GM18517 (cell line): ENCODE results near the gene KNOP1.

Source experiments
- ATAC-seq: cut with Tn5 transposase; IDR thresholded peaks from one replicate; pipeline ENCODE4 v1.9.1; 2021; ENCODE audit warnings: mild to moderate bottlenecking, moderate library complexity; ENCODE audit not compliant: unreplicated experiment

Gene KNOP1

GRCh38 chr16:19717741-19718623 lies at the start of gene KNOP1, which contains the start of gene IQCK:
KNOP1 (minus strand) TSS chr16:19718227; CDS start chr16:19715035, 3,192 bp downstream.
IQCK (plus strand) TSS chr16:19718271; CDS start chr16:19718307, 36 bp downstream.
- peak; percentile 87 for ATAC-seq

DNA sequence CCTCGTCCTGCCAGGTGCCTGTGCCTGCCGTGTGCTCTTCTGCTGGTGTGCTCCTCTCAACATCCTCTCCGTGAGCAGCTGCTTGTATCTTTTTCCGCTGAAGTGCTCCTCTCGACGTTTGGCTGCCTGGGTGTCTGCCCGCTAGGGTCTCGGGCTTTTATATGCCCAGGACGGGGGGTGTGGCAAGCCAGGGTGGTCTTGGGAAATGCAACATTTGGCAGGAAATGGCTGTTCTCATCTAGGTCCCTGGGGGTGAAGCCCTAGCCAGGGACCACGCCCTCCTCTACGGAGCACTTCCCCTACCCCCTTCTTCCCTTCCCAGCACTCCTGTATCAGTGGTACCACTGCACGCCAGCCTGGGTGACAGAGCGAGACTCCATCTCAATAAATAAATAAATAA lies 49.5 kb upstream of the KNOP1 start:
- no peak for ATAC-seq

GRCh38 chr16:19766988-19767387 lies 49.0 kb upstream of the KNOP1 start:
- no peak for ATAC-seq

- ATAC-seq: no peak
Observed at GRCh38 chr16:19766554-19766884, 48.5 kb upstream of the KNOP1 start.

DNA sequence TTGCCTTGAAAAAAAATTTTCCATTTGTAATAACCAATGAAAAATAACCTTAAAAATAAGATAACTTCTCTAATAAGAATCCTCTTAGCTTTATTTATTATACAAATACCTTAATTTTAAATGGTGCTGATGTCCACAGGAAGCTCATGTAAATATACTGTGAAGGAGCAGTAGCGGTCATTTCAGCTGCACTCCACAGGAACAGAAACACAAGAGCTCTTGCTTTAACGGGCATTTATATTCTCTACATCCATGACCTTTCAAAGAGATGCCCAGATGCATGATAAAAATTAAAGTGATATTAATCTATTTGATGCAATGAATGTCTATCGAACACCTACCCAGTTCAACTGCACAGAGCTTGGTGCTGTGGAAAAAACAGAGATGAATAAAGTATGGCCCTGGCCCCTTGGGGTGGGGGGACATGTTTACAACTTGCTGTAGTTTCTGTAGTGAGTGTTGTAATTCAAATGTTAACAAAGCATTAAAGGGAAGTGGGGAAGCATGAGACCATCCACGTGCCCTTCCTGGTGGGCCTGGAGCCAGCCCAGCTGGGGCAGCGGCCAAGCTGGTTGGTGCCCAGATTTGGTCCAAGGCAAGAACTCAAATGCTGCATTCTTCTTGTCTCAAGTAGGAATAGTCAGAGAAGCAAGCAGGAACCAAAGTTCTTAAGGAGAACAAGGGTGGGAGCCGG lies 48.0 kb upstream of the KNOP1 start:
- no peak for ATAC-seq

DNA sequence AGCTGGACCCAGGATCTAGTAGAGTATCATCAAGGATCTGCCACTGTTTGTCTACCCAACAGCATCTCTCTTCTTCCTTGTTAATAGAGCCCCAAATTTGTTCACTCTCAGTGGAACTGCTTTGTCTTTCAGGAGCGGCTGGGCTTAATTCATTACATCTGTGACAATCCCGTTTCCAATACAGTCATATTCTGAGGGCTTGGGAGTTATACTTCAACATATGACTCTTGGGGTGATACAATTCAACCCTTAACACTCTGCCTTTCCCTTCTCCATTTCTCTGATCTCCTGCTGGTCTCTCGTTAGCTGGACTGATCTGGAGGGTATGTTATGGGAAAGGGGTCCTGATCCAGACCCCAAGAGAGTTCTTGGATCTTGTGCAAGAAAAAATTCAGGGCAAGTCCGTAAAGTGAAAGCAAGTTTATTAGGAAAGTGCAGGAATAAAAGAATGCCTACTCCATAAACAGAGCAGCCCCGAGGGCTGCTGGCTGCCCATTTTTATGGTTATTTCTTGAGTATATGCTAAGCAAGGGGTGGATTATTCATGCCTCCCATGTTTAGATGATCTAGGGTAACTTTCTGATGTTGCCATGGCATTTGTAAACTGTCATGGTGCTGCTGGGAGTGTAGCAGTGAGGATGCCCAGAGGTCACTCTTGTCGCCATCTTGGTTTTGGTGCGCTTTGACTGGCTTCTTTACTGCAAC lies 42.5 kb upstream of the KNOP1 start:
- no peak for ATAC-seq

- no peak for ATAC-seq
Observed at GRCh38 chr16:19757762-19758595, 40.0 kb upstream of the KNOP1 start.

- no peak for ATAC-seq
Observed at GRCh38 chr16:19757026-19757425, 39.0 kb upstream of the KNOP1 start.

DNA sequence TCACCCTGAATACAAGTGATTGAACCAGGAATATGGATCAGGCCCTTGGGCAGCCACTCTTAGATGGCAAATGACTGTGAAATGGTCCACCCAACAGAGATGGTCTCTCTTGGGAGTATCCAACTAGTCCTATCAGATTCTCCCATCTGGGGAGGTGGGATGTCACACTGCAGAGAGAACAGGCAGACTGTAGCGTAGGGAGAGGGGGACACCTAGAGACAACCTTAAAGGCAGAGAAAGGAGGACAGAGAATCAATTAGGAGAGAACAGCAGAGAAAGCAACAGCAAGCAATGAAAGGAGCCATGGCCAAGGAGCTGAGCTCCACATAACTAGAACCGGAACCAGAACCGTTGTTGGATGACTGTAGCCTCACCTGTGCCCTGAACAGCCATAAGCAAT lies 37.2 kb upstream of the KNOP1 start:
- ATAC-seq: no peak

GRCh38 chr16:19754644-19755036 lies 36.6 kb upstream of the KNOP1 start:
- ATAC-seq: no peak

- ATAC-seq: no peak
Observed at GRCh38 chr16:19753815-19754643, 36.0 kb upstream of the KNOP1 start.

DNA sequence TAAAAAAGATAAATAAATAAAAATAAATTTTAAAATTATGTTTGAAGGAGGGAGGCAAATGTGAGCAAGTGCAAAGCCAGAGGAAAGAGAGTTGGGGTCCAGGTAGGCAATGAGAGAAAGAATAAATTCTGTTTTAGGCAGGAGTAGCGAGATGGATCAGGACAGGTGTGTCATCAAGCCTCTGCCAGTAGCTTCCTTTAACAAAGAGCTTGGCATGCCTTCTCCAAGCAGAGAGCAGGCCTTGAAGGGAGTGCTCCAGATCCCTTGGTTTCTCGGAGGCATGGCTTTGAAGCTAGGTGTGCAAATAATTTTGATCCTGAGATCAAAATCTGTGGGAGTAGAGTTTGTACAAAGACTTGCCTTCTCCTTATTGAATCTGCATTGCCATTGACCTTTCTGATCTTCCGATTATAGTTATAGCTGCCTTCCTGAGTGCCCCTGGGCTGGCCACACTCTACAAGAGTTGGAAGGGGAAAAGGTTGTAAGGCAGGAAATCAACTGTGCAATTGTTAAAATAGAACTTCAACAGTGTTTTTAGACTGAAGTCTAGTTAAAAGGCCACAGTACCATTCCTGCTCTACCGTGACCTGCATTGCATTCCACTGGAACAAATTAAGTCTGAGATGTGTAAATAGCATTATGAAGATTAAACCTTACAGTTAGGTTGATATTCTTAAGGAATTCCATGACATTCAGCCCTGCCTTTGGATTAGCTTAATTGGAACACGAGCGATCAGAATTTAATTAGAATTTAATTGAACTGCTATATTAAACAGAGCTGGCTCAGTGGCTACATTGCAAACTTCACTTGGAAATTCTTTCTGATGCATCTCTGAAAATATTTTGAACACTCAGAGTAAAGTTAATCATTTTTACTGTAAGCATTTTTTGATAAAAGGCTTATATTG lies 33.7 kb upstream of the KNOP1 start:
- ATAC-seq: no peak

- ATAC-seq: no peak
Observed at GRCh38 chr16:19749571-19750080, 31.6 kb upstream of the KNOP1 start.

- no peak for ATAC-seq
Observed at GRCh38 chr16:19748389-19749168, 30.6 kb upstream of the KNOP1 start.

DNA sequence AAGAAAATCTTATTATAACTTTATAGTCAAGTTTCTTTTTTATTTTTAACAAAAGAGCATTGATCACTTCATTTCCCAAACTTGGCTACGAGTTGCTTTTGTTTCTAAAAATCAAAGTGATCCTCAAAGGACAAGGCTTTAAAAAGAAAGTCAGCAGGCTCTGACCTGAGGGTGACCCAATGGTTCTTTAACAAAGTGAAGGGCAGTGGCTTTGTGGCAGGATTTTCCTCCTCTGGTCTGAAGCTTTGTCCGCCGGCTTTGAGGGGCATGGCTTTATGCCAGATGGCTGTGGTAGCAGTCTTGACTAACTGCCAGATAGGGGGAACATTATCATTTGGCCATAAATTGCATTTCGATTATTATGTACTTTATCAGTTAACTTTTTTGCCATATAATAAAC lies 28.5 kb upstream of the KNOP1 start:
- ATAC-seq: no peak

DNA sequence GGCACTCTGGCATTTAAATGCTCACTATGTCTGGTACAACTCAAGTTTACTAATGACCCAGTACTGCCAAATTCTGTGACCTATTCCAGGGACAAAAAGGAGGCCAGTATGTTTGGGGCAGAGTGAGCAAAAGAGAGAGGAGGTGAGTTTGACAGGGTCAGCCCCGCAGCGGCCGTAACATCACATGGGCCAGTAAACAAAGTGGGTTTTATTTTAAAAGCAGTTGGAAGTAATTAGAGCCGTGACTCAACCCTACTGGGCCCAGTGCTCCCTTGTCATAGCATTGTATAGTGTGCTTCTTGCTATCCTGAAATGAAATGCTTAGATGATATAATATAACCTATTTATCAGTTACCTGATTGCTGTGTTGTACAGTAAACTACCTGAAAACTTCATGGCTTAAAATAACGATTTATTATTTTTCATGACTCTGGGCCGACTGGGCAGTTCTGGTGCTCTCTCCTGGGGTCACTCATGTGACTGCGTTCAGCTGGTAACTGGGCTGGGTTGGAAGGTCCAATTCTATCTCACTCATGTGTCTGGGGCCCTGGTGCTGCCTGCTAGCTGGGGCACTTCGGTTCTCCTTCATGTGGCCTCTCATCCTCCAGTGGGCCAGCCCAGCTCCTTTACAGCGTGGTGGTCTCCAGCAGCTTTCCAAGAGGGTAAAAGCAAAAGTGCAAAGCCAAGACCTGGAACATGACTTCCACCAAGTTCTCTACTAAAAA lies 27.4 kb upstream of the KNOP1 start:
- no peak for ATAC-seq

DNA sequence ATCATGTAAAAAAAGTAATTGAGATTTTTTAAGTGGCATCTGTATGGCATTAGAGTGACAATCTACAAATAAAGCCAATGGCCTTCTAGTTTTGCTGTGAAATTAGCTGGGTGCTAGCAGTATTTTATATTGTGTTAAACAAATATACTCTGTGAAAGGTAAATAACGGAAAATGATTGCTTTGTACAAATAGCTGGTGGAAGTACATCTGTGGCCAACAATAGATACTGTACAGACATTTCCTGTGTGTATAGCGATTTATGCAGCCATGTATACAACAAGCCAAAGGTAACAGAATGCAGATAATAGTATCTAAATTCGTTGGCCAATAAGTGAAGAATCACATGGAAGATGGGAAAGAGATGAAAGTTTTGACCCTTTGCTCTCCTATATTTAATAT lies 26.6 kb upstream of the KNOP1 start:
- ATAC-seq: no peak
